Measurements from ENCODE around the gene GRK3. TPM values are rescaled to one million over a fixed set of nuclear protein-coding genes. Genes with fewer than 3 reads are reported as not detected.
A peak's percentile ranks its signal among the peaks of the same experiment; 100 is the strongest.
"Not testable (repeated sequence)": the region's sequence is repeated elsewhere in the genome, so short reads cannot be mapped to it uniquely, and the experiment has no call there.

GRK3 gene
- total RNA-seq, 1 experiment from 2014 or later = 0.98 TPM

- DNase-seq (ENCODE audit: low read depth) = no peak
- in situ Hi-C loops (cut with HindIII; ENCODE audit: low pct_unique_long_range_greater_than_20kb, low sequenced_read_pairs) = no loop called here
These were observed 18.2 kb upstream of the GRK3 start for GRCh38 chr22:25546242-25546641.

DNA sequence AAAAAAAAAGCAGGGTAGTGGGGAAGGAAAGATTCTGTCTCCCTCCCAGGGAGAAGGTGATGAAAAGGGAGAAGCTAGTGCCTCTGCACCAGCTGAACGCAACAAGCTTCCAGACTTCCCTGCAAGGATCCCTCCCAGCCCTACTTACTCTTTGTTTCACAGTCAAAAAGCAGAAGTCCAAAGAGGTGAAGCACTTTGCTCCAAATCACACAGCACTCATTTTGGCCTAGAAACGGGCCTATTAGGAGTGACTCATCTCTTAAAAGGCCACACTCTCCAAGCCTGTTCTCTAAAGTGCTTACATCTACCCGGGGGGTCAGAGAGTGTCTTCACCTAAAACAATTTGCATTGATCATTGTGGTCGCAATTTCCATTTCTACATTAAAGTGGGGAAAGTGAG is 17.7 kb upstream of the GRK3 start:
- in situ Hi-C loops (cut with HindIII; ENCODE audit: low pct_unique_long_range_greater_than_20kb, low sequenced_read_pairs) = no loop called here
- no peak for DNase-seq (ENCODE audit: low read depth)

GRCh38 chr22:25548866-25549464 is 15.5 kb upstream of the GRK3 start:
- in situ Hi-C loops (cut with HindIII; ENCODE audit: low pct_unique_long_range_greater_than_20kb, low sequenced_read_pairs) = no loop called here
- no peak for DNase-seq (ENCODE audit: low read depth)

DNA sequence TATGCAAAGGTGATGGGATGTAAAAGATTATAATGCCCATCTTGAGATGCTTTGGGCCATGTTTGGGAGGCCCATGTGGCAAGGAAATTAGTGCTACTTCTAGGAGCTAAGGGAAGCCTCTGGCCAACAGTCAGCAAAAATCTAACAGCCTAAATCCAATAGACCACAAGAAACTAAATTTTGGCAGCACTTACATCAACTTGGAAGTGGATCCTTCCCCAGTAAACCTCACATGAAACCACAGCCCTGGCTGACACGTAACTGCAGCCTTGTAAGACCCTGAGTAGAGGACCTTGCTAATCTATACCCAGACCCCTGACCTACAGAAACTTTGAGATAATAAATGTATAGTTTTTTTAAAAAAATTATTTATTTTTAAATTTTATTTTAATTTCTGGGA is 13.1 kb upstream of the GRK3 start:
- no peak for DNase-seq (ENCODE audit: low read depth)
- in situ Hi-C loops (cut with HindIII; ENCODE audit: low pct_unique_long_range_greater_than_20kb, low sequenced_read_pairs) = no loop called here

DNA sequence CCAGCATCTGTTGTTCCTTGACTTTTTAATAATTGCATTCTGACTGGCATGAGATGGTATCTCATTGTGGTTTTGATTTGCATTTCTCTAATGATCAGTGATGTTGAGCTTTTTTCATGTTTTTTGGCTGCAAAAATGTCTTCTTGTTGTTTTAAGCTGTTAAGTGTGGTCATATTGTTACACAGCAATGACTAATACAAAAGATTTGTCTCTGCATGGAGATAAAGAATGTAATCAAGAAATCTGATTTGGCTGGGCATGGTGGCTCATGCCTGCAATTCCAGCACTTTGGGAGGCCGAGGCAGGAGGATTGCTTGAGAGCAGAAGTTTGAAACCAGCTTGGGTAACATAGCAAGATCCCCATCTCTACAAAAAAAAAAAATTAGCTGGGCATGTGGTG is 12.1 kb upstream of the GRK3 start:
- in situ Hi-C loops (cut with HindIII; ENCODE audit: low pct_unique_long_range_greater_than_20kb, low sequenced_read_pairs) = not testable (repeated sequence)
- peak; percentile 81 for DNase-seq (ENCODE audit: low read depth)

DNA sequence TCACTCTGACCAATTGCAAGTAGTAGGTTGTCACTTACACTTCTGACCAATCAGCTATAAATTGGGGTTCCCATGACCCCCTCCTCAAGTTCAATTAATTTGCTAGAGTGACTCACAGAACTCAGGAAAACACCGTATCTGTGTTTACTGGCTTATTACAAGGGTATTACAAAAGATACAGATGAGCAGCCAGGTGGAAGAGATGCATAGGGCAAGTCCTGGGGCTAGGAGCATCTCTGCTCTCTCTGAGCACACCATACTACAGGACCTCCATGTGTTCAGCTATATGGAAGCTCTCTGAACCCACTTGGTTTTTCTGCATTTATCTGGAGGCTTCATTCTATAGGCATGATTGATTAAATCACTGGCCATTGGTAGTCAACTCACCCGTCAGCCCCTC is 11.3 kb upstream of the GRK3 start:
- DNase-seq (ENCODE audit: low read depth) = peak; percentile 56
- in situ Hi-C loops (cut with HindIII; ENCODE audit: low pct_unique_long_range_greater_than_20kb, low sequenced_read_pairs) = no loop called here

- in situ Hi-C loops (cut with HindIII; ENCODE audit: low pct_unique_long_range_greater_than_20kb, low sequenced_read_pairs) = no loop called here
- no peak for DNase-seq (ENCODE audit: low read depth)
These were observed 10.2 kb upstream of the GRK3 start for GRCh38 chr22:25554238-25554671.

- in situ Hi-C loops (cut with HindIII; ENCODE audit: low pct_unique_long_range_greater_than_20kb, low sequenced_read_pairs) = no loop called here
- no peak for DNase-seq (ENCODE audit: low read depth)
These were observed 9.8 kb upstream of the GRK3 start for GRCh38 chr22:25554689-25555088.

DNA sequence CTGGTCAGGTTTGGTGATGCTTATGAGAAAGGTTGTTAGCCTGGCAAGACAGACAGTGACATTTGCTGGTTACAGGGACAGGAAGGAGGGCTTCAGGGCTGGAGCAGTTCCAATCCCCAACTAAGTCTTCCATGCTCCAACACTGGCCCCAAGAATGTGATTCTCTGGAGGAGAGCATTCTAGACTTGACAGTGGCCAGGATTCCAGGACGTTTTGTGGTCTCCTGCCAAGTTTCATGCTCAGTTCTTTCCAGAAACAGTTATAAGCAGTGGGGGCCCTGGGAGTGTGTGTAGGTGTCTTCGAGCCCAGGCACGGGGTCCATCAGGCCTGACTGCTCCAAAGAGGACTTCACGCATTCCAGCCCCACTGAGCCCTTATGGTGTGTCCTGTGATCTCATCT is 8.9 kb upstream of the GRK3 start:
- DNase-seq (ENCODE audit: low read depth) = no peak
- in situ Hi-C loops (cut with HindIII; ENCODE audit: low pct_unique_long_range_greater_than_20kb, low sequenced_read_pairs) = no loop called here

GRCh38 chr22:25557218-25557617 is 7.3 kb upstream of the GRK3 start:
- in situ Hi-C loops (cut with HindIII; ENCODE audit: low pct_unique_long_range_greater_than_20kb, low sequenced_read_pairs) = no loop called here
- DNase-seq (ENCODE audit: low read depth) = no peak

DNA sequence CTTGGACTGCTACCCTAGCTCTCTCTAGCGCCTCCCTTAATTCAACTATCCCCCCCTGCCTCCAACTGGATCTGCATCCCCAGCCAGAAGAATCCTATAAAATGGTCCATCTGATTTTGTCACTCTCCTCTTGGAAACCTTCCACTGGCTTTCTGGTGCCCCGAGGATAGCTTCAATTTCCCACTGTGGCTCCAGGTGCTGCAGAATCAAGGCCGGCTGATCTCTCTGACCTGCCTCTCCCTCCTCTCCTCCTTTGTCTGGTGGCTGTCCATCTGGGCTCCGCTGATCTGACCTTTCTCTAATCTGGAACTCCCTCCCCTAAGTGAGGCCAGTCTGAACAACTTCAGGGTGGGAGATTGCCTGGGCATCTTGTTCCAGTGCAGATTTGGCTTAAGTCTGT is 6.1 kb upstream of the GRK3 start:
- in situ Hi-C loops (cut with HindIII; ENCODE audit: low pct_unique_long_range_greater_than_20kb, low sequenced_read_pairs) = no loop called here
- no peak for DNase-seq (ENCODE audit: low read depth)

- in situ Hi-C loops (cut with HindIII; ENCODE audit: low pct_unique_long_range_greater_than_20kb, low sequenced_read_pairs); DNase-seq (ENCODE audit: low read depth): not testable (repeated sequence)
These were observed 4.6 kb upstream of the GRK3 start for GRCh38 chr22:25559910-25560309.

GRCh38 chr22:25561182-25561581 is 3.3 kb upstream of the GRK3 start:
- DNase-seq (ENCODE audit: low read depth); in situ Hi-C loops (cut with HindIII; ENCODE audit: low pct_unique_long_range_greater_than_20kb, low sequenced_read_pairs): not testable (repeated sequence)

GRCh38 chr22:25561927-25562326 is 2.5 kb upstream of the GRK3 start:
- DNase-seq (ENCODE audit: low read depth); in situ Hi-C loops (cut with HindIII; ENCODE audit: low pct_unique_long_range_greater_than_20kb, low sequenced_read_pairs): not testable (repeated sequence)

DNA sequence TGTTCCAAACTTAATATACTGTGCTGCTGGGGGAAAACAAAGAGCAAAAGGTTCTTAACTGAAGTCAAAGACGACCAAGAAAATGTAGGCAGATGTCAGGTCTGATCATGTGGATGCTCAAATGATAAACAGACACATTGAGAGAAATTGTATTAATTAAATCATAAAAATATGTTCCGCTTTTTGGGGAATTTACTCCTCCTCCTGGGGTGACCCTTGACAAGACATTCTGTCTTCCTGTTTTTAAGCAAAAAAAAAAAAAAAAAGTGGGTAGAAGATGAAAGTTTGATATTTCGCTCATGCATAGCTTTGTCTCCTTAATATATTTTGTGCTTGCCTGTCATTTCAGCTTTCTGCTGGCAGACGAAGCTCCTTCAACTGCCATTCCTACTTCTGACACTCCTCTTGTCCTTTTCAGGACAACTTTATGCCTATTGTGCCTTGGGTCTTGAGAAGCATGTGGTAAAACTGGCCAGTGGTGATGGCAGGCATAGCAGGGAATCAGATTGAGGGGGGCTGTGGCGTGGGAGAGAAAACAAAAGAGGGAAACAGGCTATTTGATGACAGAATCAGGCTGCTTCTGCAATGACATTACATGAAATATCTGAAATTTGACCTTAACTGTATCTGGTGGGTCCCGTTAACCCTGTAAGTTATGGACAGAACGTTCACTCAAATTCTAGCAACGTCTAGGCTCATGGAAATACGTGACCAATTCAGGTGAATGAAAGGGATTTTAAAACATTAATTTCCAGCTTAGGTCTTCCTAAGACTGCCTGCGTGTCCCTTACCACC is 1.3 kb upstream of the GRK3 start:
- in situ Hi-C loops (cut with HindIII; ENCODE audit: low pct_unique_long_range_greater_than_20kb, low sequenced_read_pairs); DNase-seq (ENCODE audit: low read depth): not testable (repeated sequence)

DNA sequence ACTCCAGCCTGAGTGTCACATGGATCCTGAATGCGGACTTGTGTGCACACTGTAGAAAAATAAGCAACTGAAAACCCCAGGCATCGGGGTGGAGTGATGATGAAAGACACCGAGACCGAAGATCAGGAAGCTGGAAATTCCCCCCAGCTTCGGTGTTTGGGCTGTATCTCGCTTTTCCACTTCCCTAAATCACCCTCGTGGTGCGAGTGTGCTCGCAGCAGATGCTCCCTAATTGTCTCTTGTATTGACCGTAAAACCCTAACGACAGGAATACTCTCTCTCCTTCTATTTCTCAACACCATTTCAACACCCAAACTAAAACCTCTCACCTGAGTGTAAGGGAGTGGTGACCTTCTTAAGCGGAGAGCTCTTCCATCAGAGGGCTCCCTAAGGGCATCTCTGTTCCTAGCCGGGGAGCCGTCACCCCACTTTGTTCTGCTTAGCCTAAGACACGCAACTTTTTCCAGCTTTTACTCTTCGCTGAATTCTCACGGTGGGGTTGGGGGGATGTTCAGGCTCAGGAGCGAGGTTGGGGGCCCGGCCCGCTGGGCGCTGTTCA is 635 bp upstream of the GRK3 start:
- in situ Hi-C loops (cut with HindIII; ENCODE audit: low pct_unique_long_range_greater_than_20kb, low sequenced_read_pairs) = no loop called here
- no peak for DNase-seq (ENCODE audit: low read depth)

DNA sequence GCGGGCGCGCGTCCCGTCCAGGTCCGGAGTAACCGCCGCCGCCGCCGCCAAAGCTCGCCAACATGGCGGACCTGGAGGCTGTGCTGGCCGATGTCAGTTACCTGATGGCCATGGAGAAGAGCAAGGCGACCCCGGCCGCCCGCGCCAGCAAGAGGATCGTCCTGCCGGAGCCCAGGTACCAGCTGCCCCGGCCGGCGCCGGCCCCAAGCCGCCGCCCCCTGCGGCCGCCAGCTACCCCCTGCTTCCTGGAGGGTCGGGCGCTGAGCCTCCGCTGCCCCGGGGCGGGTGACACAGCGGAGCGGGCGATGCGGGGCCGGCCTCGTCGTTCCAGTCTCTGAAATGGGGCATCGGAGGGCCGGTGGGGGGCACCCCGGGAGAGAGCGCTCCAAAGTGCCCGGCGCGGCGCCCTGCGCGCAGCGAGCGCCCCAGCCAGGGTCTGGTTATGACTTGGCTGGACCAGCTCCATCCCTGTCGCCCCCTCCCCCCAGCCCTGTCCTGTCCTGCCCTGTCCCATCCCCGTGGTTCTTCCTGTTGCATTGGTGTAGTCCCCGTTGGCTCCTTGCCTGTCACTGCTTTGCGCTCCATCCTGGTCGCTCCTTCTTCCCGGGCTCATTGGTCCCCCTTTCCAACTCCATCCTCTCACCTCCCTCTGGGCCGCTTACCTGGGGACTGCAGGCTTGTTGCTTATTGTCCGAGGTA is 653 bp downstream of the GRK3 start:
- peak; percentile 35 for DNase-seq (ENCODE audit: low read depth)
- in situ Hi-C loops (cut with HindIII; ENCODE audit: low pct_unique_long_range_greater_than_20kb, low sequenced_read_pairs) = no loop called here

DNA sequence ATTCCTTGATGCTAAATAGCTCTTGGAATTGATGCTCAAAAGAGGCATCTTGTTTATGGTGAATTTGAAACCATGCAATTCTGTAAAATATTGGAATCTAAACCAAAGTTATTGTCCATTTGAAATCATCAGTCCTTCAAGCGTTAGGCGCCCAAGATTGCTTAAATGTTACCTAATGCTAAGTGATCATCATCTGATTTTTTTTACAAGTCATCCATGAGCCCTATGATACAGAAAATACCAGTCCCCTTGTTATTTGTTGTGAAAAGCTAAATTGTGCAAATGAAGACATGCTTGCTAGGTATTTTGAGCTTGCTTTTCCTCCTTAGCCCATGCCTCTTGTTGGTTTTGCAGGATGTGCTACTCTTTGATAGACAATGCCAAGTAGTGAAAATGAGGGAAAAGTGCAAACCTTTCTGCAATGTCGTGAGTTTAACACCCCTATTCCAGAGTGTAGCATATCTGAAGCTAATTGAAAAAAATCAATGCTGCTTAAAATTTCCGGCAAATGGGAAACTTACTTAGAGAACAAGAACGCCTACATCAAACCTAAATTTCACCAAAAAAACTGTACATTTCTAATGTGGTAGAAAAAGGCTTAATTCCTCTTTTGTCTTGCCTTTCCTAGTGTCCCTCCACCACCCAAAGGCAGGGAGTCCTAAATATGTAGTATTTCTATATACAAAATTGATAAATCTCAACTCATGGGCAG is 1.9 kb downstream of the GRK3 start:
- in situ Hi-C loops (cut with HindIII; ENCODE audit: low pct_unique_long_range_greater_than_20kb, low sequenced_read_pairs) = no loop called here
- DNase-seq (ENCODE audit: low read depth) = no peak

- in situ Hi-C loops (cut with HindIII; ENCODE audit: low pct_unique_long_range_greater_than_20kb, low sequenced_read_pairs) = no loop called here
- no peak for DNase-seq (ENCODE audit: low read depth)
These were observed 2.4 kb downstream of the GRK3 start for GRCh38 chr22:25566898-25567235.

Measured in Caki2 (cell line).